MM.1S (cell line): ENCODE measurements around the gene WBP4.

Experiments used
- DNase-seq: peaks from one replicate; pipeline ENCODE4 v3.0.0-alpha.2; 2015
- H2AFZ ChIP-seq: fragments of 300-600 bp; sonication (generic); 2 replicates; pipeline ENCODE4 v1.6.0; 2016; ENCODE audit warnings: antibody characterized with exemption, low read length
- H3F3A ChIP-seq: fragments of 300-600 bp; sonication (generic); 2 replicates; pipeline ENCODE4 v1.6.1; 2016; ENCODE audit warnings: mild to moderate bottlenecking, antibody characterized with exemption, low read length, moderate library complexity, mixed read lengths; ENCODE audit not compliant: insufficient read depth
- H3K27ac ChIP-seq: fragments of 300-600 bp; sonication (generic); 2 replicates; pipeline ENCODE4 v1.5.1; 2016; ENCODE audit warnings: mild to moderate bottlenecking, low read length
- H3K27me3 ChIP-seq: fragments of 300-600 bp; sonication (generic); replicated peaks from 2 replicates; pipeline ENCODE4 v1.6.0; 2016; ENCODE audit warnings: low read length; ENCODE audit not compliant: insufficient read depth
- H3K36me3 ChIP-seq: fragments of 300-600 bp; sonication (generic); replicated peaks from 2 replicates; pipeline ENCODE4 v1.6.1; 2016; ENCODE audit warnings: mild to moderate bottlenecking, low read length, mixed read lengths; ENCODE audit not compliant: insufficient read depth
- H3K4me1 ChIP-seq: fragments of 300-600 bp; sonication (generic); 2 replicates; pipeline ENCODE4 v1.6.1; 2016; ENCODE audit warnings: low read length, mixed read lengths
- H3K4me2 ChIP-seq: fragments of 300-600 bp; sonication (generic); 2 replicates; pipeline ENCODE4 v1.6.0; 2016; ENCODE audit warnings: low read depth, low read length
- H3K4me3 ChIP-seq: fragments of 300-600 bp; sonication (generic); 2 replicates; pipeline ENCODE4 v1.5.1; 2016; ENCODE audit warnings: low read length, mixed read lengths
- H3K79me2 ChIP-seq: fragments of 300-600 bp; sonication (generic); 2 replicates; pipeline ENCODE4 v1.6.1; 2016; ENCODE audit warnings: mixed run types, low read length, mixed read lengths
- H3K9ac ChIP-seq: fragments of 300-600 bp; sonication (generic); 2 replicates; pipeline ENCODE4 v1.6.1; 2016; ENCODE audit warnings: low read length, mixed read lengths
- H3K9me2 ChIP-seq: fragments of 300-600 bp; sonication (generic); replicated peaks from 2 replicates; pipeline ENCODE4 v1.6.1; 2016; ENCODE audit warnings: mild to moderate bottlenecking, low read length, mixed read lengths; ENCODE audit not compliant: insufficient read depth
- H3K9me3 ChIP-seq: fragments of 300-600 bp; sonication (generic); replicated peaks from 2 replicates; pipeline ENCODE4 v1.6.1; 2016; ENCODE audit warnings: mild to moderate bottlenecking, low read length, mixed read lengths; ENCODE audit not compliant: insufficient read depth
- H4K20me1 ChIP-seq: fragments of 300-600 bp; sonication (generic); 2 replicates; pipeline ENCODE4 v1.6.1; 2016; ENCODE audit warnings: mild to moderate bottlenecking, low read length, moderate library complexity, mixed read lengths; ENCODE audit not compliant: insufficient read depth
- EZH2 ChIP-seq: fragments of 300-600 bp; sonication (generic); optimal IDR thresholded peaks from 2 replicates; pipeline ENCODE3; 2017; ENCODE audit warnings: low read depth, mild to moderate bottlenecking, antibody characterized with exemption, low read length, mixed read lengths
- EZH2phosphoT487 ChIP-seq: fragments of 300-600 bp; sonication (generic); IDR thresholded peaks from 2 replicates; pipeline ENCODE4 v1.6.1; 2018; ENCODE audit warnings: antibody characterized with exemption, low read length
- TF ChIP-seq, protein P1 (sequence below): fragments of 300-600 bp; sonication (generic); IDR thresholded peaks from 2 replicates; pipeline ENCODE4 v1.5.1; 2016; ENCODE audit warnings: antibody characterized with exemption, low read length, mixed read lengths

The WBP4 gene

GRCh38 chr13:41053384-41053826 is 7.9 kb upstream of the WBP4 start:
- no peak overlapping the region for H3K4me3 ChIP-seq
- no peak overlapping the region for H3K9ac ChIP-seq
- H3K9me2 ChIP-seq, result no peaks in the 10 kb centered on the region
- no peak overlapping the region for H2AFZ ChIP-seq
- no peaks in the 10 kb centered on the region for H3F3A ChIP-seq
- DNase-seq, result no peak
- H3K9me3 ChIP-seq, result no peaks in the 10 kb centered on the region
- peaks cover 99% of the 10 kb centered on the region for H3K79me2 ChIP-seq
- TF ChIP-seq, protein P1, sequence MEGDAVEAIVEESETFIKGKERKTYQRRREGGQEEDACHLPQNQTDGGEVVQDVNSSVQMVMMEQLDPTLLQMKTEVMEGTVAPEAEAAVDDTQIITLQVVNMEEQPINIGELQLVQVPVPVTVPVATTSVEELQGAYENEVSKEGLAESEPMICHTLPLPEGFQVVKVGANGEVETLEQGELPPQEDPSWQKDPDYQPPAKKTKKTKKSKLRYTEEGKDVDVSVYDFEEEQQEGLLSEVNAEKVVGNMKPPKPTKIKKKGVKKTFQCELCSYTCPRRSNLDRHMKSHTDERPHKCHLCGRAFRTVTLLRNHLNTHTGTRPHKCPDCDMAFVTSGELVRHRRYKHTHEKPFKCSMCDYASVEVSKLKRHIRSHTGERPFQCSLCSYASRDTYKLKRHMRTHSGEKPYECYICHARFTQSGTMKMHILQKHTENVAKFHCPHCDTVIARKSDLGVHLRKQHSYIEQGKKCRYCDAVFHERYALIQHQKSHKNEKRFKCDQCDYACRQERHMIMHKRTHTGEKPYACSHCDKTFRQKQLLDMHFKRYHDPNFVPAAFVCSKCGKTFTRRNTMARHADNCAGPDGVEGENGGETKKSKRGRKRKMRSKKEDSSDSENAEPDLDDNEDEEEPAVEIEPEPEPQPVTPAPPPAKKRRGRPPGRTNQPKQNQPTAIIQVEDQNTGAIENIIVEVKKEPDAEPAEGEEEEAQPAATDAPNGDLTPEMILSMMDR, result no peak
- TF ChIP-seq EZH2 (no peak), EZH2phosphoT487 (no peak)
- H3K27ac ChIP-seq, result no peak overlapping the region
- no peaks in the 10 kb centered on the region for H3K27me3 ChIP-seq
- 0 out of 2 replicates have a peak, but pooled peaks cover 5% of the 10 kb centered on the region for H4K20me1 ChIP-seq
- H3K36me3 ChIP-seq, result no peaks in the 10 kb centered on the region
- H3K4me1 ChIP-seq, result peaks cover 11% of the 10 kb centered on the region
- no peak overlapping the region for H3K4me2 ChIP-seq

GRCh38 chr13:41054212-41054877 is 7.0 kb upstream of the WBP4 start:
- H3K9me3 ChIP-seq, result no peaks in the 10 kb centered on the region
- H3K36me3 ChIP-seq, result no peaks in the 10 kb centered on the region
- H2AFZ ChIP-seq, result no peak overlapping the region
- H3K79me2 ChIP-seq, result peaks cover 99% of the 10 kb centered on the region
- peaks cover 5% of the 10 kb centered on the region for H3F3A ChIP-seq
- DNase-seq, result peak; percentile 58
- no peak overlapping the region for H3K4me2 ChIP-seq
- no peaks in the 10 kb centered on the region for H3K27me3 ChIP-seq
- no peaks in the 10 kb centered on the region for H3K9me2 ChIP-seq
- TF ChIP-seq EZH2 (no peak), EZH2phosphoT487 (no peak)
- TF ChIP-seq, protein P1, result peak; percentile 42
- H4K20me1 ChIP-seq, result 0 out of 2 replicates have a peak, but pooled peaks cover 5% of the 10 kb centered on the region
- no peak overlapping the region for H3K4me3 ChIP-seq
- H3K4me1 ChIP-seq, result peaks cover 11% of the 10 kb centered on the region
- no peak overlapping the region for H3K27ac ChIP-seq
- no peak overlapping the region for H3K9ac ChIP-seq

DNA sequence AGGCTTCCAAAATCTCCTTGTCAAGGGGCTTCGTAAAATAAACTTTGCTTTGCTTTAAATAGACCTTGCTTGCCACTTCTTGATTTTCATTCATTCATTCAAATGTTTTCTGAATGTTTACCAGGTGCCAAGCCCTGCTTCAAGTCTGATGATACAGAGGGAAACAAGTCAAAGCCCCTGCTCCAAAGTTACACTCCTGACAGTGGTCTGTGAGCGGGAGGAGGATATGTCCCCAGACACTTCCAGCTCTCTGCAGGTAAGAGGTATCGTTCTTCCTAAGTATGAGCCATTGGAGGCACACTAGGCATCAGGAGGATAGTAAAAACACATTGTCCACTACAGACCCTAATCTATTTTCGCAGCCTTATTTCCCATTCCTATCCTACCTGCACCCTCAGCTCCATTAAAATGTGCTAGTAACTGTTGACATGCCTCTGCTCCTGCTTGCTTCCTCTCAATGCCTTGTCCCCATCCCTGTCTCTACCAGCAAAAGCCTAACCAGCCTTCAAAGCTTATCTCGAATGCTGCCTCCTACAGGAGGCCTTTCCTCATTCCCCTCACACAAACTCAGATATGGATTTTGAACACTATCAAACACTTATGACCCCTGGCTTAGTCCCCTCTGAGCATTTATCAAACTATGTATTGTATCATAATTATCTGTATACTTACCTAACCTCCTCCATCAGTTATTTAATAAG is 6.2 kb upstream of the WBP4 start:
- 0 out of 2 replicates have a peak, but pooled peaks cover 5% of the 10 kb centered on the region for H4K20me1 ChIP-seq
- no peaks in the 10 kb centered on the region for H3K36me3 ChIP-seq
- H3K27me3 ChIP-seq, result no peaks in the 10 kb centered on the region
- H3K4me1 ChIP-seq, result peaks cover 11% of the 10 kb centered on the region
- no peak overlapping the region for H3K27ac ChIP-seq
- H3K9me3 ChIP-seq, result no peaks in the 10 kb centered on the region
- H2AFZ ChIP-seq, result no peak overlapping the region
- H3K9ac ChIP-seq, result no peak overlapping the region
- peaks cover 98% of the 10 kb centered on the region for H3K79me2 ChIP-seq
- H3F3A ChIP-seq, result peaks cover 12% of the 10 kb centered on the region
- no peak overlapping the region for H3K4me3 ChIP-seq
- H3K4me2 ChIP-seq, result no peak overlapping the region
- no peak for DNase-seq
- TF ChIP-seq, protein P1, result peak; percentile 20
- no peak for TF ChIP-seq EZH2phosphoT487
- no peak for TF ChIP-seq EZH2
- H3K9me2 ChIP-seq, result no peaks in the 10 kb centered on the region
